ENCODE measurements around the gene DLX3.

The DLX3 gene

GRCh38 chr17:49997301-49997650 lies 2.3 kb upstream of the DLX3 start:
- Histone ChIP-seq H3K4me3 (ENCODE audit: low read length) (peak overlapping the region; percentile 58; the same call in 1 of the 2 replicates), H3K27ac (ENCODE audit: low read length) (no peak overlapping the region), H3K36me3 (ENCODE audit: insufficient read depth, low read depth, low read length) (no peaks in the 10 kb centered on the region), H3K9me3 (ENCODE audit: insufficient read depth, low read depth, low read length) (peaks cover 5% of the 10 kb centered on the region; the same call in 1 of the 2 replicates), H3K4me1 (ENCODE audit: insufficient read depth, low read length) (peaks cover 10% of the 10 kb centered on the region; the same call in 1 of the 2 replicates), H3K9ac (ENCODE audit: low read depth, low read length) (no peak overlapping the region), H3K27me3 (ENCODE audit: insufficient read depth, low read length) (peaks cover 98% of the 10 kb centered on the region)

DNA sequence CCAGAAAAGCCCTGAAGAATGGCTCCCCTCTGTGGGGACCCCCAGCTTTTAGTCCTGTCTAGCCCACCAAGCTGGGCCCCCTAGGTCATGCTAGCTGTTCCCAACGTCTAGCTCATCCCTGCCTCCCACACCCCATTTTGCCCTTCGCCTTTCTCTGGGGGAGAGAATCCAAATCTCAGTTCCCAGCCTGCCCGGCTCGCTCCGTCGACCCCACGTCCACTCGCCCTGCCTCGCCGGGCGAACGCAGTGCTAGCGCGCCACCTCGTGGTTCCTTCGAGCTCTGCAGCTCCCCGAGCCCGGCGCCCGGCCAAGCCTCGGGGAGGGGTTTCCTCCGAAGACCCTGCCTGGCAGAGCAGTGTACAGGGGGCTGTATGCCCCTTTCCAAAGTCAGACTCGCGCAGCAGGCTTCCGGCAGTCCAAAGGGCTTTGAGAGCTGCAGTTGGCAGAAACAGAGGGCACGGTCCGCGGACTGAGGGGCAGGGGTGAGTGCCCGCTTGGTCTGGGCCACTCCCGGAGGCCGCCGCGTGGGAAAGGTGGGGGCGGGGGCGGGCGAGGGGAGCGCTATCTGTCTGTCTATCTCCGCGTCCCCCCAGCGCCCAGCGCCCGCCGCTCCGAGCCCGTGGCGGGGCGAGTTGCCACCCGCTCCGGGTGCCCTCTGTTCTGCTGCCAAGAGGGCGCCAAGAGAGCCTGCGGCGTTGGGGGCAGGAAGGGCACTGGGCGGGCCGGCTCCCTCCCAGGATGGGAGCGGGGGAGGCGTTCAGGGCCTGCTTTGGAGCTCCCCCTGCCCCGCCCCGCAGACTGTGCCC lies 1.7 kb upstream of the DLX3 start:
- Histone ChIP-seq H3K9ac (ENCODE audit: low read depth, low read length) (no peak overlapping the region), H3K4me3 (ENCODE audit: low read length) (peak overlapping the region; percentile 58), H3K9me3 (ENCODE audit: insufficient read depth, low read depth, low read length) (peaks cover 5% of the 10 kb centered on the region; the same call in 1 of the 2 replicates), H3K27ac (ENCODE audit: low read length) (no peak overlapping the region), H3K36me3 (ENCODE audit: insufficient read depth, low read depth, low read length) (no peaks in the 10 kb centered on the region), H3K4me1 (ENCODE audit: insufficient read depth, low read length) (peaks cover 10% of the 10 kb centered on the region; the same call in 1 of the 2 replicates), H3K27me3 (ENCODE audit: insufficient read depth, low read length) (peaks cover 98% of the 10 kb centered on the region)

DNA sequence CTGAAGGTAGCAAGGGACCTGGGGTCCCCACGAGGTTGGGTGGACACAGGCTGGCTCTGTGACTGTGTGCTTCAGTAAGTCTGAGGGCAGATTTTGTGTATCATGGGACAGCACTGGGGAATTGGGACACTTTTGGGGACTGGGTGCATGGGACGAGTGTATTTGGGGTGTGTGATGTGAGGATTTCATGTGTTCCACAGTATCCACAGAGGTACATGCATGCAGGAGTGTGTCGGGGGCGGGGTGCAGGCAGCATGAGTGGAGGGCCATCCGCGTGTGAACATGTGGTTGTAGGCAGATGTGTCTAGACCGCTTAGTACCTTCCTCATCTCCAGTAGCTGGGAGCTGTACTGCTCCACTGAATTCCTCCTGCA lies 1.1 kb upstream of the DLX3 start:
- no peak overlapping the region for H3K9ac ChIP-seq (ENCODE audit: low read depth, low read length)
- H3K27me3 ChIP-seq (ENCODE audit: insufficient read depth, low read length) = peaks cover 98% of the 10 kb centered on the region
- H3K36me3 ChIP-seq (ENCODE audit: insufficient read depth, low read depth, low read length) = no peaks in the 10 kb centered on the region
- no peak overlapping the region for H3K27ac ChIP-seq (ENCODE audit: low read length)
- H3K4me1 ChIP-seq (ENCODE audit: insufficient read depth, low read length) = peaks cover 10% of the 10 kb centered on the region; the same call in 1 of the 2 replicates
- H3K9me3 ChIP-seq (ENCODE audit: insufficient read depth, low read depth, low read length) = peaks cover 5% of the 10 kb centered on the region; the same call in 1 of the 2 replicates
- H3K4me3 ChIP-seq (ENCODE audit: low read length) = no peak overlapping the region

GRCh38 chr17:49994085-49995054 lies 654 bp downstream of the DLX3 start:
- Histone ChIP-seq H3K9me3 (ENCODE audit: insufficient read depth, low read depth, low read length) (peaks cover 5% of the 10 kb centered on the region; the same call in 1 of the 2 replicates), H3K27ac (ENCODE audit: low read length) (no peak overlapping the region), H3K4me1 (ENCODE audit: insufficient read depth, low read length) (peaks cover 10% of the 10 kb centered on the region; the same call in 1 of the 2 replicates), H3K27me3 (ENCODE audit: insufficient read depth, low read length) (peaks cover 98% of the 10 kb centered on the region), H3K36me3 (ENCODE audit: insufficient read depth, low read depth, low read length) (no peaks in the 10 kb centered on the region), H3K9ac (ENCODE audit: low read depth, low read length) (no peak overlapping the region), H3K4me3 (ENCODE audit: low read length) (peak overlapping the region; percentile 60)

DNA sequence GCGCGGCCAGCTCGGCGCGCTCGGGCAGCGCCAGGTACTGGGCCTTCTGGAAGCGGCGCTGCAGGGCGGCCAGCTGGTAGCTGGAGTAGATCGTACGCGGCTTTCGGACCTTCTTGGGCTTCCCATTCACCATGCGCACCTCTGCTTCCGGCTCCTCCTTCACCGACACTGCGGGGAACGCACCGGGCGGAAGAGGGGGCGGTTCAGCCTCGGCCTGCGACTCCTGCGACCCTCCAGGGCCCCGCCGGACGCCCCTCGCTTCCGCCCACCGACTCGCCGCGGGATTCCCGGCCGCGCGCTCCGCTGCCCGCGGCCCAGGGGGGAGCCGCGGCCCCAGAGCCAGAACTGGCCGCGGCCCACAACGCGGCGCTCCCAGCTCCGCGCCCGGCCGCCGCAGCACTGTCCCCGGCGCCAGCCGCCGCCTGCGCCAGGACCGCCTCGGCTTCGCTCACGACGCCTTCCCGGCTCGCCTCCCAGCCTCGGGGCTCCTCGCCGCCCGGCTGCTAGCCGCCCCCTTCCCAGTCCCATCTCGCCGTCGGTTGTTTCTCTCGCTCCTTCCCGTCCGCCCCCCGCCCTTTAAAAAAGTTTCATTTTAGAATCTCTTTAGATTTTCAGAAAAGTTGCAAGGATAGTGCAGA lies 1.5 kb downstream of the DLX3 start:
- peaks cover 98% of the 10 kb centered on the region for H3K27me3 ChIP-seq (ENCODE audit: insufficient read depth, low read length)
- H3K9ac ChIP-seq (ENCODE audit: low read depth, low read length) = no peak overlapping the region; the same call in 1 of the 2 replicates
- H3K4me1 ChIP-seq (ENCODE audit: insufficient read depth, low read length) = peaks cover 10% of the 10 kb centered on the region; the same call in 1 of the 2 replicates
- H3K4me3 ChIP-seq (ENCODE audit: low read length) = peak overlapping the region; percentile 60
- H3K27ac ChIP-seq (ENCODE audit: low read length) = no peak overlapping the region
- H3K9me3 ChIP-seq (ENCODE audit: insufficient read depth, low read depth, low read length) = peaks cover 5% of the 10 kb centered on the region; the same call in 1 of the 2 replicates
- no peaks in the 10 kb centered on the region for H3K36me3 ChIP-seq (ENCODE audit: insufficient read depth, low read depth, low read length)

DNA sequence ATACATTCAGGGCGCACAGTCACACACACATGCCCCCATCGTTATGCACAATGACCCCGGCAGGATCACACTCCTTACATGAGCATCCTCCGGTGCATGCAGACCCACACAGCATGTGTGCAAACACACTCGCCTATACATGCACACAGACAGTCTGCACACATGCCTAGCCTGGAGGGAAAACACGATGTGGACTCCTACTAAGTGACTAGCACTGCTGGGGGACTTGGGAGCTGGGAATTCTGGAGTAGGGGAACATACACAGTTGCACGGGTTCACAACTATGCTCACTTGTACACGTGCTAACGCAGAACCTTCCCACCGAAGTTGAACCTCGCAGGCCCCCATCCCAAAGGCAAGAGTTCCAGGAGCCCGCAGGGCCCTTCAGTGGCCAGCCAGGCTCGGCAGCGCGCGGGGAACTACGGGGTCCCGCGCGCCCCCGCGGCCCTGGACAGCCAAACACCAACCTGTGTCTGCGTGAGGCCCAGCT lies 2.0 kb downstream of the DLX3 start:
- H3K4me1 ChIP-seq (ENCODE audit: insufficient read depth, low read length) = peaks cover 10% of the 10 kb centered on the region; the same call in 1 of the 2 replicates
- H3K9me3 ChIP-seq (ENCODE audit: insufficient read depth, low read depth, low read length) = peaks cover 5% of the 10 kb centered on the region; the same call in 1 of the 2 replicates
- no peak overlapping the region for H3K27ac ChIP-seq (ENCODE audit: low read length)
- peak overlapping the region; percentile 60 for H3K4me3 ChIP-seq (ENCODE audit: low read length)
- H3K9ac ChIP-seq (ENCODE audit: low read depth, low read length) = no peak overlapping the region; the same call in 1 of the 2 replicates
- no peaks in the 10 kb centered on the region for H3K36me3 ChIP-seq (ENCODE audit: insufficient read depth, low read depth, low read length)
- peaks cover 100% of the 10 kb centered on the region for H3K27me3 ChIP-seq (ENCODE audit: insufficient read depth, low read length)

DNA sequence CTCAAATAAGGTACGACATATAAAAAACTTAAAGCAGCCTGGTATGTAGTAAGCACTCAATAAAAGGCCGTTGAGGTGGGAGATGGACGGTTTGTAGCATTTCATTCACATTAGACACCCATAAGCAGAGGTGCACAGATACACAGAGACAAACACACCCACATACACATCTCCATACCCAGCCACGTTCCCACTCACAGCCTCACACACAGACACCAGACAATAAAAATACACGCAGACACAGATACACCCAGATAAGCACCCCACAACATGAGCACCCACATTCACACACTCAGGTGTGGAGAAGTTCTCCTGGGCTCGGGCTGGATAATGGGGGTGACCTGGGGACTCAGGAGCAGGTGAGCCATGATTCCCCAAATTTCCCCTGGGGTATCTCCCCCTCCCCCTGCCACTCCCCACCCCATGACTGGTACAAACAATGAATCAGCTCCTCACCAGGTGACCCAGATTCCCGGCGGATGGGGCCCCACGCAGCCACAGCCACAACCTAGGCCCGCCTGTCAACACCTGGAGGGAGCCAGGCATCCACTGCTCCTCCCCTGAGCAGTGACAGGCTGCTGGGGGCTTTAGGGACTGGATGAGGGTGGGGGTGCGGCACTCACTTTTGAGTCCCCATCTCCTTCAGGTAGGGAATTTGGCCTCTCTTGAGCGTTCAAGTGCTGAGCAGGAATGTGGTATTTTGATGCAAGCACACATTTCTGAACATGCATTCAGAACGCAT lies 2.7 kb downstream of the DLX3 start:
- Histone ChIP-seq H3K9me3 (ENCODE audit: insufficient read depth, low read depth, low read length) (peaks cover 5% of the 10 kb centered on the region; the same call in 1 of the 2 replicates), H3K4me3 (ENCODE audit: low read length) (peak overlapping the region; percentile 60), H3K27me3 (ENCODE audit: insufficient read depth, low read length) (peaks cover 100% of the 10 kb centered on the region)

DNA sequence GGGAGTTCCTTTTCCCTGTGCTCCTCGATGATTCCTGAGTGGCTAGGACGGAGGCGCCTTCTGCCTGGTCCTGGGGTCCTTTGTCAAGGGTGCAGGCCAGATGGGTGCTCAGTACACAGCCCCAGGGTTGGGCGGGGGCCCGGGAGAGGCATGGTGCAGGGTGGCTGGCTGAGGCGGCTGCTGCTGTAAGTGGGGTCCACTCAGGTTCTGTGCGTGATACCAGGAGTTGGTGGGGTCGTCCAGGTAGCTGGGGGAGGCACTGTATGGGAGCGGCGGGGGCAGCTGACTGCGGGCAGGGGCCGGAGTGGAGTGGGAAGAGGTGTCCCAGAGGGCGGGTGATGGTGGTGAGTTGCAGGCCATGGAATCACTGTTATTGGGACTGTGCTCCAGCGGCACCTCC lies 3.6 kb downstream of the DLX3 start:
- H3K4me1 ChIP-seq (ENCODE audit: insufficient read depth, low read length) = peaks cover 10% of the 10 kb centered on the region; the same call in 1 of the 2 replicates
- H3K27me3 ChIP-seq (ENCODE audit: insufficient read depth, low read length) = peaks cover 100% of the 10 kb centered on the region
- H3K27ac ChIP-seq (ENCODE audit: low read length) = no peak overlapping the region
- H3K36me3 ChIP-seq (ENCODE audit: insufficient read depth, low read depth, low read length) = no peaks in the 10 kb centered on the region
- no peak overlapping the region for H3K4me3 ChIP-seq (ENCODE audit: low read length)
- H3K9ac ChIP-seq (ENCODE audit: low read depth, low read length) = no peak overlapping the region
- peaks cover 5% of the 10 kb centered on the region; the same call in 1 of the 2 replicates for H3K9me3 ChIP-seq (ENCODE audit: insufficient read depth, low read depth, low read length)

More for the DNA sequence above, 2.7 kb downstream of the DLX3 start:
- H3K36me3 ChIP-seq (ENCODE audit: insufficient read depth, low read depth, low read length) = no peaks in the 10 kb centered on the region
- H3K27ac ChIP-seq (ENCODE audit: low read length) = no peak overlapping the region
- no peak overlapping the region for H3K9ac ChIP-seq (ENCODE audit: low read depth, low read length)
- peaks cover 10% of the 10 kb centered on the region; the same call in 1 of the 2 replicates for H3K4me1 ChIP-seq (ENCODE audit: insufficient read depth, low read length)

DNA sequence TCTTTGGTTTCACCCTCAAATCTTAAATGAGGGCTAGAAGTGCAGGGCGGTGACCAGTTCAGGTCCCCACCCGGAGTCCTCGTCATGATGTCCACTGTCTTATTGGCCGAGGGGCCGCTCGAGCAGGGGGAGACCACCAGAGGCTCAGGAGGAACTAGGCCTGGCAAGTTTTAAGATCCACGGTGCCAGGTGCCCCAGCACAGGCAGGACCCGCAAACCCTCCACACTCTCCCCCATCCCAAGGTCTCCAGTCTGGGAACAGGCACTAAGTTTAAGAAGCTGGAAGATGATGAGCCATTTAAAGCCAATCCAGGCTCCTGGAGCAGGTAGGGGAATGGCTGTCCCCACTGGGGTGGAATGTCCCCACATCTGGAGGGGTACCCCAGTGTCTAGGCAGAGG lies 4.1 kb downstream of the DLX3 start:
- Histone ChIP-seq H3K4me3 (ENCODE audit: low read length) (no peak overlapping the region), H3K27me3 (ENCODE audit: insufficient read depth, low read length) (peaks cover 100% of the 10 kb centered on the region), H3K9me3 (ENCODE audit: insufficient read depth, low read depth, low read length) (peaks cover 5% of the 10 kb centered on the region; the same call in 1 of the 2 replicates), H3K27ac (ENCODE audit: low read length) (no peak overlapping the region), H3K36me3 (ENCODE audit: insufficient read depth, low read depth, low read length) (no peaks in the 10 kb centered on the region), H3K9ac (ENCODE audit: low read depth, low read length) (no peak overlapping the region), H3K4me1 (ENCODE audit: insufficient read depth, low read length) (peaks cover 10% of the 10 kb centered on the region; the same call in 1 of the 2 replicates)

DNA sequence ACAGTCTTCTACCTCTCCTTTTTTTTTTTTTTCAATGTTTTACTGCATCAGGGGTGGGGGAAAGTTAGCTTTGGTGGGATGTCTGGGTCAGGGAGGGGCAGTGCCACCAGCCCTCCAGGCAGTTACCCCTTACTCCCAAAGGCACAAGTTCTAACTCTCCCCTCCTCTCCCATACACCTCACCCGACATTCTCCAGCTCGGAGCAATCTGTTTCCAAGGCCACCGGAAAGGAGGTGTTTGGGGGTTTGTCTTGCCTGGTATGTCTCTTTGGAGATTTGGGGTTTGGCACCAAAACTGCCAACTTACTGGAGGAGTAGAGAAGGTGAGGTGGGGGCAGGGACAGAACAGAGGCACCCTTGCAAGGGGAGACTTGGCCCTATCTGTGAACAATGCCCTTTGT lies 4.7 kb downstream of the DLX3 start:
- H3K9ac ChIP-seq (ENCODE audit: low read depth, low read length) = no peak overlapping the region
- H3K27me3 ChIP-seq (ENCODE audit: insufficient read depth, low read length) = peaks cover 100% of the 10 kb centered on the region
- no peaks in the 10 kb centered on the region for H3K36me3 ChIP-seq (ENCODE audit: insufficient read depth, low read depth, low read length)
- peaks cover 10% of the 10 kb centered on the region; the same call in 1 of the 2 replicates for H3K4me1 ChIP-seq (ENCODE audit: insufficient read depth, low read length)
- H3K9me3 ChIP-seq (ENCODE audit: insufficient read depth, low read depth, low read length) = peaks cover 5% of the 10 kb centered on the region; the same call in 1 of the 2 replicates
- no peak overlapping the region for H3K27ac ChIP-seq (ENCODE audit: low read length)
- H3K4me3 ChIP-seq (ENCODE audit: low read length) = no peak overlapping the region

Measured in iPS-20b (cell line).